Neural cell (in vitro differentiated cells): ENCODE results near the gene PCDH15. TPM values are rescaled to one million over a fixed set of nuclear protein-coding genes. Genes with fewer than 3 reads are reported as not detected.

ENCODE experiments used
- H2AFZ ChIP-seq: fragments of 200-600, 300-800 bp; sonication (generic), shearing (Covaris generic); 2 replicates; pipeline ENCODE4 v1.6.0; 2014; ENCODE audit warnings: low read depth, mild to moderate bottlenecking, antibody characterized with exemption, low read length, moderate library complexity
- H3F3A ChIP-seq: fragments of 200-600 bp; shearing (Covaris generic); 2 replicates; pipeline ENCODE4 v1.6.1; 2016; ENCODE audit warnings: mild to moderate bottlenecking, moderate library complexity, mixed read lengths, antibody characterized with exemption, low read length; ENCODE audit not compliant: insufficient read depth, poor library complexity, severe bottlenecking
- H3K27ac ChIP-seq: fragments of 200-600, 300-800 bp; sonication (generic), shearing (Covaris generic); 2 replicates; pipeline ENCODE4 v1.5.1; 2014; ENCODE audit warnings: mild to moderate bottlenecking, low read length, moderate library complexity
- H3K27me3 ChIP-seq: fragments of 300-800, 200-600 bp; sonication (generic), shearing (Covaris generic); 2 replicates; pipeline ENCODE4 v1.6.0; 2014; ENCODE audit warnings: mild to moderate bottlenecking, low read depth, low read length, moderate library complexity; ENCODE audit not compliant: insufficient read depth
- H3K36me3 ChIP-seq: fragments of 300-800, 200-600 bp; sonication (generic), shearing (Covaris generic); 2 replicates; pipeline ENCODE4 v1.5.1; 2014; ENCODE audit warnings: mild to moderate bottlenecking, antibody characterized with exemption, low read length, moderate library complexity; ENCODE audit not compliant: insufficient read depth
- H3K4me2 ChIP-seq: fragments of 300-800, 200-600 bp; sonication (generic), shearing (Covaris generic); 2 replicates; pipeline ENCODE4 v1.6.0; 2014; ENCODE audit warnings: mild to moderate bottlenecking, low read length
- H3K4me3 ChIP-seq: fragments of 300-800, 200-600 bp; sonication (generic), shearing (Covaris generic); 2 replicates; pipeline ENCODE4 v1.5.1; 2014; ENCODE audit warnings: mild to moderate bottlenecking, low read length, moderate library complexity
- H3K79me2 ChIP-seq: fragments of 200-600 bp; shearing (Covaris generic); replicated peaks from 2 replicates; pipeline ENCODE4 v1.6.0; 2014; ENCODE audit warnings: mild to moderate bottlenecking, low read length, moderate library complexity; ENCODE audit not compliant: insufficient read depth
- H3K9ac ChIP-seq: fragments of 300-800, 200-600 bp; sonication (generic), shearing (Covaris generic); 2 replicates; pipeline ENCODE4 v1.6.1; 2016; ENCODE audit warnings: mild to moderate bottlenecking, low read length, mixed read lengths
- H3K9me2 ChIP-seq: fragments of 200-600 bp; shearing (Covaris generic); 2 replicates; pipeline ENCODE4 v1.6.1; 2016; ENCODE audit warnings: mild to moderate bottlenecking, low read length, mixed read lengths; ENCODE audit not compliant: insufficient read depth
- H3K9me3 ChIP-seq: fragments of 200-600, 300-800 bp; sonication (generic), shearing (Covaris generic); 2 replicates; pipeline ENCODE4 v1.6.1; 2016; ENCODE audit warnings: mild to moderate bottlenecking, mixed run types, low read length, moderate library complexity, mixed read lengths
- H4K20me1 ChIP-seq: fragments of 200-600 bp; shearing (Covaris generic); 2 replicates; pipeline ENCODE4 v1.6.1; 2016; ENCODE audit warnings: mild to moderate bottlenecking, mixed run types; ENCODE audit not compliant: insufficient read depth
- EP300 ChIP-seq: fragments of 450-650 bp; conservative IDR thresholded peaks from 2 replicates; pipeline ENCODE4 v1.6.1; 2014; ENCODE audit warnings: antibody characterized with exemption, mild to moderate bottlenecking, moderate library complexity; ENCODE audit not compliant: poor library complexity, severe bottlenecking
- EZH2 ChIP-seq: fragments of 200-600, 300-800 bp; shearing (Covaris generic), sonication (generic); IDR thresholded peaks from 2 replicates; pipeline ENCODE4 v1.6.1; 2014; ENCODE audit warnings: antibody characterized with exemption, low read length, borderline replicate concordance, mild to moderate bottlenecking; ENCODE audit not compliant: insufficient read depth, poor library complexity, severe bottlenecking
- MXI1 ChIP-seq: fragments of 450-650 bp; conservative IDR thresholded peaks from 2 replicates; pipeline ENCODE4 v1.6.1; 2014; ENCODE audit warnings: antibody characterized with exemption, mild to moderate bottlenecking; ENCODE audit not compliant: poor library complexity, severe bottlenecking
- POLR2AphosphoS5 ChIP-seq: IDR thresholded peaks from 2 replicates; pipeline ENCODE4 v1.6.1; 2012
- RAD21 ChIP-seq: fragments of 450-650 bp; conservative IDR thresholded peaks from 2 replicates; pipeline ENCODE4 v1.6.1; 2014; ENCODE audit warnings: antibody characterized with exemption, mild to moderate bottlenecking, moderate library complexity
- SMC3 ChIP-seq: fragments of 450-650 bp; conservative IDR thresholded peaks from 2 replicates; pipeline ENCODE4 v1.6.1; 2014; ENCODE audit warnings: antibody characterized with exemption, mild to moderate bottlenecking, moderate library complexity; ENCODE audit not compliant: poor library complexity
- TAF1 ChIP-seq: IDR thresholded peaks from 2 replicates; pipeline ENCODE4 v1.6.1; 2012; ENCODE audit warnings: low read depth
- polyA plus RNA-seq: library from polyadenylated mRNA; depleted of rRNA; stranded (reverse); fragments of >200 nt; gene quantifications from 2 replicates; pipeline ENCODE4 v1.2.3, GENCODE V29; 2014
- TF ChIP-seq, protein P1 (sequence below): IDR thresholded peaks from 2 replicates; pipeline ENCODE4 v1.6.1; 2012; ENCODE audit warnings: borderline replicate concordance
- TF ChIP-seq, protein P2 (sequence below): fragments of 450-650 bp; IDR thresholded peaks from 2 replicates; pipeline ENCODE4 v1.5.1; 2014; ENCODE audit warnings: antibody characterized with exemption, mild to moderate bottlenecking, moderate library complexity; ENCODE audit not compliant: poor library complexity, severe bottlenecking

Gene PCDH15
- polyA plus RNA-seq, 1 donor from 2014 or later, result 1.2 TPM

DNA sequence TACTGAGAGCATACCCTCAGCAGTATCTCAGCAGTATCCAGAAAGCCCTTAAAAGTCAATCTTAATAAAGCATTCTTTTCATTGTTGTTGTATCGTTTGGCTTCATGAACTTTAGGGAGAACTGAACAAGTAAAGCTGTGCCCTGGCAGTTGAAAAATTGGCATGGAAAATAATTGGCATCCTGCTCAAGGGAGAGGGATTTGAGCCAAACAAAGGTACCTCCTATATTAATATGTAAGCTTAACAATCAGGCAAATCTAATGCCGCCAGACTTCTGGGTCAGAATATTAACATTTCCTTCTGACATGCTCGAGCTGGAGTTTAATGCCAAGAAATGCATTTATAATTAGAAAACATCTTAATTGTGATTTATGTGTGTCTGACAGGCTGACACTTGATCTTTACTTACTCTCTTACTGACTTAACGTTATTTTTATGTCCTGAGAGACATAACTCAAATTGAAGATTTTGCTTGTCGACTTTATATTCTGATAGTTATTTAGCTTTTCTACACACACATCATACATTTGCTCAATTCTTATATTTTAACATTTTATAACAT lies 42.1 kb upstream of the PCDH15 start:
- Histone ChIP-seq H3K36me3 (no peaks in the 10 kb centered on the region), H3K27ac (no peak overlapping the region), H3K4me2 (no peak overlapping the region), H2AFZ (no peak overlapping the region), H3K4me3 (no peak overlapping the region), H3K9me3 (no peaks in the 10 kb centered on the region), H4K20me1 (no peaks in the 10 kb centered on the region), H3K9ac (no peak overlapping the region), H3F3A (no peaks in the 10 kb centered on the region), H3K79me2 (no peaks in the 10 kb centered on the region), H3K9me2 (no peaks in the 10 kb centered on the region), H3K27me3 (peaks cover 3% of the 10 kb centered on the region)
- TF ChIP-seq POLR2AphosphoS5 (no peak), RAD21 (no peak), EZH2 (no peak), SMC3 (no peak), TAF1 (no peak), MXI1 (no peak), EP300 (no peak)
- TF ChIP-seq, protein P1, sequence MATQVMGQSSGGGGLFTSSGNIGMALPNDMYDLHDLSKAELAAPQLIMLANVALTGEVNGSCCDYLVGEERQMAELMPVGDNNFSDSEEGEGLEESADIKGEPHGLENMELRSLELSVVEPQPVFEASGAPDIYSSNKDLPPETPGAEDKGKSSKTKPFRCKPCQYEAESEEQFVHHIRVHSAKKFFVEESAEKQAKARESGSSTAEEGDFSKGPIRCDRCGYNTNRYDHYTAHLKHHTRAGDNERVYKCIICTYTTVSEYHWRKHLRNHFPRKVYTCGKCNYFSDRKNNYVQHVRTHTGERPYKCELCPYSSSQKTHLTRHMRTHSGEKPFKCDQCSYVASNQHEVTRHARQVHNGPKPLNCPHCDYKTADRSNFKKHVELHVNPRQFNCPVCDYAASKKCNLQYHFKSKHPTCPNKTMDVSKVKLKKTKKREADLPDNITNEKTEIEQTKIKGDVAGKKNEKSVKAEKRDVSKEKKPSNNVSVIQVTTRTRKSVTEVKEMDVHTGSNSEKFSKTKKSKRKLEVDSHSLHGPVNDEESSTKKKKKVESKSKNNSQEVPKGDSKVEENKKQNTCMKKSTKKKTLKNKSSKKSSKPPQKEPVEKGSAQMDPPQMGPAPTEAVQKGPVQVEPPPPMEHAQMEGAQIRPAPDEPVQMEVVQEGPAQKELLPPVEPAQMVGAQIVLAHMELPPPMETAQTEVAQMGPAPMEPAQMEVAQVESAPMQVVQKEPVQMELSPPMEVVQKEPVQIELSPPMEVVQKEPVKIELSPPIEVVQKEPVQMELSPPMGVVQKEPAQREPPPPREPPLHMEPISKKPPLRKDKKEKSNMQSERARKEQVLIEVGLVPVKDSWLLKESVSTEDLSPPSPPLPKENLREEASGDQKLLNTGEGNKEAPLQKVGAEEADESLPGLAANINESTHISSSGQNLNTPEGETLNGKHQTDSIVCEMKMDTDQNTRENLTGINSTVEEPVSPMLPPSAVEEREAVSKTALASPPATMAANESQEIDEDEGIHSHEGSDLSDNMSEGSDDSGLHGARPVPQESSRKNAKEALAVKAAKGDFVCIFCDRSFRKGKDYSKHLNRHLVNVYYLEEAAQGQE, result no peak
- TF ChIP-seq, protein P2, sequence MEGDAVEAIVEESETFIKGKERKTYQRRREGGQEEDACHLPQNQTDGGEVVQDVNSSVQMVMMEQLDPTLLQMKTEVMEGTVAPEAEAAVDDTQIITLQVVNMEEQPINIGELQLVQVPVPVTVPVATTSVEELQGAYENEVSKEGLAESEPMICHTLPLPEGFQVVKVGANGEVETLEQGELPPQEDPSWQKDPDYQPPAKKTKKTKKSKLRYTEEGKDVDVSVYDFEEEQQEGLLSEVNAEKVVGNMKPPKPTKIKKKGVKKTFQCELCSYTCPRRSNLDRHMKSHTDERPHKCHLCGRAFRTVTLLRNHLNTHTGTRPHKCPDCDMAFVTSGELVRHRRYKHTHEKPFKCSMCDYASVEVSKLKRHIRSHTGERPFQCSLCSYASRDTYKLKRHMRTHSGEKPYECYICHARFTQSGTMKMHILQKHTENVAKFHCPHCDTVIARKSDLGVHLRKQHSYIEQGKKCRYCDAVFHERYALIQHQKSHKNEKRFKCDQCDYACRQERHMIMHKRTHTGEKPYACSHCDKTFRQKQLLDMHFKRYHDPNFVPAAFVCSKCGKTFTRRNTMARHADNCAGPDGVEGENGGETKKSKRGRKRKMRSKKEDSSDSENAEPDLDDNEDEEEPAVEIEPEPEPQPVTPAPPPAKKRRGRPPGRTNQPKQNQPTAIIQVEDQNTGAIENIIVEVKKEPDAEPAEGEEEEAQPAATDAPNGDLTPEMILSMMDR, result no peak

DNA sequence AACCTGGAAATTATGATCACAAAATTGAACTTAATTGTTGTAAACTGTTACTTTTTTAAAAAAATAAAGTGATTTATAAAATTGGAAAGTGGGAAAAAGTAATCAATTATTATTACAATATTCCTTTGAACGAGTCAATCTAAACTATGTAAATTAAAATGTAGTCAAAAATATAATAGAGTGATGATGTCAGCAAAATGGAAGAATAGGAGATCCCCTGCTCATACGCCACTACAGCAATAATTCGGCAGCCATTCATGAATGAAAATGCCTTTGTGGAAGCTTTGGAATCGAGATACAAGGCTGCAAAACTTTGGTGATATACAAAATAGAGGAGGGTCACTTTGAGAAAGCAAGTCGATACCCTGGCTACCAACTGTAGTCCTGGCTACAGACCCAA lies 36.4 kb upstream of the PCDH15 start:
- H3K9ac ChIP-seq, result no peak overlapping the region
- peaks cover 3% of the 10 kb centered on the region for H3K27me3 ChIP-seq
- no peaks in the 10 kb centered on the region for H3K9me3 ChIP-seq
- H3K9me2 ChIP-seq, result no peaks in the 10 kb centered on the region
- H3K4me2 ChIP-seq, result no peak overlapping the region
- TF ChIP-seq SMC3 (no peak), POLR2AphosphoS5 (no peak)
- H3K79me2 ChIP-seq, result no peaks in the 10 kb centered on the region
- H3K36me3 ChIP-seq, result no peaks in the 10 kb centered on the region
- H3F3A ChIP-seq, result no peaks in the 10 kb centered on the region
- H3K27ac ChIP-seq, result no peak overlapping the region
- H3K4me3 ChIP-seq, result no peak overlapping the region
- no peak overlapping the region for H2AFZ ChIP-seq
- no peaks in the 10 kb centered on the region for H4K20me1 ChIP-seq
